ENCODE data around the gene LONRF2. TPM values are rescaled to one million over a fixed set of nuclear protein-coding genes. Genes with fewer than 3 reads are reported as not detected.
A peak's percentile ranks its signal among the peaks of the same experiment; 100 is the strongest.
"Not testable (repeated sequence)": the region's sequence is repeated elsewhere in the genome, so short reads cannot be mapped to it uniquely, and the experiment has no call there.

The LONRF2 gene
- total RNA-seq (2021; fragmentation: NEBNext Ultra II Directional; extraction: Animal tissue kit (Norgen Biotek cat#: 25700)) = not detected
- long read RNA-seq = 0 reads

GRCh38 chr2:100321866-100322820 is at the start of gene LONRF2:
Gene LONRF2, minus strand, starts transcription at chr2:100322501. Its CDS starts 408 bp downstream, at chr2:100322093.
- no peak for DNase-seq
- peaks cover 15% of the 10 kb centered on the region for H3K9me3 Mint-ChIP-seq

GRCh38 chr2:100367163-100367562 is 44.9 kb upstream of the LONRF2 start:
- peaks cover 18% of the 10 kb centered on the region for H3K9me3 Mint-ChIP-seq
- peaks cover 11% of the 10 kb centered on the region; the same call in 1 of the 2 replicates for H3K4me1 Mint-ChIP-seq (ENCODE audit: low read depth)
- no peak overlapping the region for H3K27ac Mint-ChIP-seq
- TF ChIP-seq CTCF (IDR thresholded peaks at IDR 0.05) = no peak
- peaks cover 11% of the 10 kb centered on the region for H3K27me3 Mint-ChIP-seq (ENCODE audit: insufficient read depth)
- H3K36me3 Mint-ChIP-seq (ENCODE audit: low read depth) = peaks cover under 1% of the 10 kb centered on the region; the same call in 1 of the 2 replicates
- no peak overlapping the region for H3K4me3 Mint-ChIP-seq
- DNase-seq = no peak

More at GRCh38 chr2:100321866-100322820, at the start of gene LONRF2:
- Mint-ChIP-seq H3K27ac (no peak within 1 kb of the TSS), H3K4me1 (ENCODE audit: low read depth) (no peaks in the 10 kb centered on the region), H3K36me3 (ENCODE audit: low read depth) (peaks cover 4% of the 10 kb centered on the region; the same call in 1 of the 2 replicates), H3K4me3 (no peak within 1 kb of the TSS), H3K27me3 (ENCODE audit: insufficient read depth) (peaks cover 11% of the 10 kb centered on the region)
- no peak for TF ChIP-seq CTCF (IDR thresholded peaks at IDR 0.05)

- no peak for TF ChIP-seq CTCF (IDR thresholded peaks at IDR 0.05)
- DNase-seq = peak; percentile 71
- Mint-ChIP-seq H3K4me3 (no peak overlapping the region), H3K9me3 (peaks cover 27% of the 10 kb centered on the region), H3K27me3 (ENCODE audit: insufficient read depth) (peaks cover 11% of the 10 kb centered on the region), H3K4me1 (ENCODE audit: low read depth) (peaks cover 11% of the 10 kb centered on the region; the same call in 1 of the 2 replicates), H3K27ac (no peak overlapping the region), H3K36me3 (ENCODE audit: low read depth) (peaks cover 4% of the 10 kb centered on the region; the same call in 1 of the 2 replicates)
Observed at GRCh38 chr2:100365434-100365833, 43.1 kb upstream of the LONRF2 start.

GRCh38 chr2:100362269-100362668 is 40.0 kb upstream of the LONRF2 start:
- DNase-seq; H3K36me3 Mint-ChIP-seq (ENCODE audit: low read depth); H3K27ac Mint-ChIP-seq; H3K4me3 Mint-ChIP-seq: not testable (repeated sequence)
- H3K9me3 Mint-ChIP-seq = peaks cover 16% of the 10 kb centered on the region
- H3K4me1 Mint-ChIP-seq (ENCODE audit: low read depth) = peaks cover 11% of the 10 kb centered on the region; the same call in 1 of the 2 replicates
- peaks cover 12% of the 10 kb centered on the region for H3K27me3 Mint-ChIP-seq (ENCODE audit: insufficient read depth)

- Mint-ChIP-seq H3K36me3 (ENCODE audit: low read depth) (peaks cover 4% of the 10 kb centered on the region; the same call in 1 of the 2 replicates), H3K27ac (no peak overlapping the region), H3K4me1 (ENCODE audit: low read depth) (no peaks in the 10 kb centered on the region; the same call in 1 of the 2 replicates), H3K4me3 (no peak overlapping the region), H3K9me3 (peaks cover 16% of the 10 kb centered on the region), H3K27me3 (ENCODE audit: insufficient read depth) (peaks cover 15% of the 10 kb centered on the region)
- DNase-seq = no peak
- no peak for TF ChIP-seq CTCF (IDR thresholded peaks at IDR 0.05)
Observed at GRCh38 chr2:100359576-100359975, 37.3 kb upstream of the LONRF2 start.

- peaks cover 11% of the 10 kb centered on the region for H3K27me3 Mint-ChIP-seq (ENCODE audit: insufficient read depth)
- no peak for DNase-seq
- H3K9me3 Mint-ChIP-seq = peaks cover 16% of the 10 kb centered on the region
- H3K27ac Mint-ChIP-seq = no peak overlapping the region
- TF ChIP-seq CTCF (IDR thresholded peaks at IDR 0.05) = no peak
- H3K4me3 Mint-ChIP-seq = no peak overlapping the region
- H3K4me1 Mint-ChIP-seq (ENCODE audit: low read depth) = no peaks in the 10 kb centered on the region
- H3K36me3 Mint-ChIP-seq (ENCODE audit: low read depth) = peaks cover 4% of the 10 kb centered on the region; the same call in 1 of the 2 replicates
Observed at GRCh38 chr2:100358554-100358953, 36.3 kb upstream of the LONRF2 start.
